OCI-LY3 (cell line): ENCODE results near the gene ZNF488.

Source experiments
- H2AFZ ChIP-seq: fragments of 200-600, 300-600 bp; shearing (Covaris generic); 2 replicates; pipeline ENCODE4 v1.6.0; 2014; ENCODE audit warnings: antibody characterized with exemption, low read depth, low read length
- H3K27ac ChIP-seq: fragments of 200-600, 300-600 bp; sonication (generic); 2 replicates; pipeline ENCODE4 v1.5.1; 2014; ENCODE audit warnings: mild to moderate bottlenecking, low read length, moderate library complexity, mixed read lengths
- H3K27me3 ChIP-seq: fragments of 200-600, 300-600 bp; sonication (generic); 2 replicates; pipeline ENCODE4 v1.6.1; 2014; ENCODE audit warnings: low read depth, low read length, mixed read lengths
- H3K36me3 ChIP-seq: fragments of 200-600, 300-600 bp; sonication (generic); replicated peaks from 2 replicates; pipeline ENCODE3; 2014; ENCODE audit warnings: low read depth, low read length, mixed read lengths
- H3K4me1 ChIP-seq: fragments of 300-600, 200-600 bp; sonication (generic); 2 replicates; pipeline ENCODE4 v1.6.1; 2014; ENCODE audit warnings: low read length, mixed read lengths
- H3K4me2 ChIP-seq: fragments of 200-600, 300-600 bp; sonication (generic); 2 replicates; pipeline ENCODE4 v1.6.1; 2014; ENCODE audit warnings: low read length, mixed read lengths
- H3K4me3 ChIP-seq: fragments of 300-600, 200-600 bp; sonication (generic); 2 replicates; pipeline ENCODE4 v1.5.1; 2014; ENCODE audit warnings: antibody characterized with exemption, mild to moderate bottlenecking, low read length, moderate library complexity
- H3K79me2 ChIP-seq: fragments of 300-600, 200-600 bp; shearing (Covaris generic); 2 replicates; pipeline ENCODE4 v1.6.1; 2014; ENCODE audit warnings: mild to moderate bottlenecking, low read length, mixed read lengths
- H3K9ac ChIP-seq: fragments of 300-600, 200-600 bp; shearing (Covaris generic); 2 replicates; pipeline ENCODE4 v1.6.0; 2014; ENCODE audit warnings: mild to moderate bottlenecking, low read length, moderate library complexity
- H3K9me3 ChIP-seq: fragments of 200-600, 300-600 bp; shearing (Covaris generic); 2 replicates; pipeline ENCODE4 v1.6.1; 2014; ENCODE audit warnings: low read length, mixed read lengths; ENCODE audit not compliant: insufficient read depth
- H4K20me1 ChIP-seq: fragments of 200-600, 300-600 bp; sonication (generic); 2 replicates; pipeline ENCODE4 v1.6.1; 2016; ENCODE audit warnings: low read length, mixed read lengths; ENCODE audit not compliant: insufficient read depth
- EZH2phosphoT487 ChIP-seq: fragments of 200-600 bp; shearing (Covaris generic); IDR thresholded peaks from 2 replicates; pipeline ENCODE4 v1.6.1; 2018; ENCODE audit warnings: antibody characterized with exemption, mixed run types, low read depth
- TF ChIP-seq, protein P1 (sequence below): fragments of 200-600, 300-600 bp; sonication (generic); IDR thresholded peaks from 2 replicates; pipeline ENCODE4 v1.5.1; 2014; ENCODE audit warnings: antibody characterized with exemption, low read length, low read depth

The ZNF488 gene

DNA sequence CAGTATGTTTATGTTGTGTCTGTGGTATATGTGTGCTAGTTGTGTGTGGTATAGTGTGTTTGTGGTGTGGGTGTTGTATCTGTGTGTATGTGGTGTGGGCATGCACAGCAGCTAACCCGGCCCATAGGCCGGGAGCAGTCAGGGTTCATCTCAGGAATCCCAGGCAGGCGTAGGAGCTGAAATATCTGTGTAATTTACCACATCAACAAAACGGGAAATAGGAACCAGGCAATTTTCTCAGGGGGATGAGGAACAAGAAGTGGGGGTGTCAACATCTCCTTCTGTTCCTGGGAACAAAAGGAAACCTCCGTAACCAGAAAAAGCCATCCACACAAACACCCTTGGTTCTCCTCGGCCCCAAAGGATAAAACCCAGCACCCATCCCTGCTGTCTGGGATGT, 24.5 kb upstream of the ZNF488 start:
- H3K79me2 ChIP-seq = no peaks in the 10 kb centered on the region
- no peak overlapping the region for H3K27ac ChIP-seq
- peaks cover 12% of the 10 kb centered on the region for H3K4me1 ChIP-seq
- no peak overlapping the region for H3K9ac ChIP-seq
- no peak overlapping the region for H2AFZ ChIP-seq
- H3K36me3 ChIP-seq = no peaks in the 10 kb centered on the region
- no peak overlapping the region for H3K4me3 ChIP-seq
- no peaks in the 10 kb centered on the region for H3K27me3 ChIP-seq
- no peaks in the 10 kb centered on the region for H4K20me1 ChIP-seq
- H3K4me2 ChIP-seq = no peak overlapping the region
- TF ChIP-seq, protein P1, sequence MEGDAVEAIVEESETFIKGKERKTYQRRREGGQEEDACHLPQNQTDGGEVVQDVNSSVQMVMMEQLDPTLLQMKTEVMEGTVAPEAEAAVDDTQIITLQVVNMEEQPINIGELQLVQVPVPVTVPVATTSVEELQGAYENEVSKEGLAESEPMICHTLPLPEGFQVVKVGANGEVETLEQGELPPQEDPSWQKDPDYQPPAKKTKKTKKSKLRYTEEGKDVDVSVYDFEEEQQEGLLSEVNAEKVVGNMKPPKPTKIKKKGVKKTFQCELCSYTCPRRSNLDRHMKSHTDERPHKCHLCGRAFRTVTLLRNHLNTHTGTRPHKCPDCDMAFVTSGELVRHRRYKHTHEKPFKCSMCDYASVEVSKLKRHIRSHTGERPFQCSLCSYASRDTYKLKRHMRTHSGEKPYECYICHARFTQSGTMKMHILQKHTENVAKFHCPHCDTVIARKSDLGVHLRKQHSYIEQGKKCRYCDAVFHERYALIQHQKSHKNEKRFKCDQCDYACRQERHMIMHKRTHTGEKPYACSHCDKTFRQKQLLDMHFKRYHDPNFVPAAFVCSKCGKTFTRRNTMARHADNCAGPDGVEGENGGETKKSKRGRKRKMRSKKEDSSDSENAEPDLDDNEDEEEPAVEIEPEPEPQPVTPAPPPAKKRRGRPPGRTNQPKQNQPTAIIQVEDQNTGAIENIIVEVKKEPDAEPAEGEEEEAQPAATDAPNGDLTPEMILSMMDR = no peak
- no peak for TF ChIP-seq EZH2phosphoT487
- no peaks in the 10 kb centered on the region for H3K9me3 ChIP-seq

- peaks cover 12% of the 10 kb centered on the region for H3K4me1 ChIP-seq
- no peaks in the 10 kb centered on the region for H4K20me1 ChIP-seq
- H3K79me2 ChIP-seq = no peaks in the 10 kb centered on the region
- no peak overlapping the region for H3K4me2 ChIP-seq
- no peak overlapping the region for H2AFZ ChIP-seq
- H3K27ac ChIP-seq = no peak overlapping the region
- H3K4me3 ChIP-seq = no peak overlapping the region
- H3K9ac ChIP-seq = no peak overlapping the region
- TF ChIP-seq, protein P1 = no peak
- TF ChIP-seq EZH2phosphoT487 = no peak
- H3K9me3 ChIP-seq = no peaks in the 10 kb centered on the region
- H3K36me3 ChIP-seq = no peaks in the 10 kb centered on the region
- H3K27me3 ChIP-seq = no peaks in the 10 kb centered on the region
These were observed 23.0 kb upstream of the ZNF488 start for GRCh38 chr10:47406870-47407691.

- H3K4me2 ChIP-seq = no peak overlapping the region
- no peaks in the 10 kb centered on the region for H3K36me3 ChIP-seq
- TF ChIP-seq, protein P1 = no peak
- TF ChIP-seq EZH2phosphoT487 = no peak
- no peak overlapping the region for H3K9ac ChIP-seq
- no peaks in the 10 kb centered on the region for H3K79me2 ChIP-seq
- no peaks in the 10 kb centered on the region for H4K20me1 ChIP-seq
- H3K9me3 ChIP-seq = no peaks in the 10 kb centered on the region
- H3K27me3 ChIP-seq = no peaks in the 10 kb centered on the region
- H3K4me1 ChIP-seq = peaks cover 12% of the 10 kb centered on the region
- no peak overlapping the region for H3K27ac ChIP-seq
- no peak overlapping the region for H3K4me3 ChIP-seq
- no peak overlapping the region for H2AFZ ChIP-seq
These were observed 22.4 kb upstream of the ZNF488 start for GRCh38 chr10:47406548-47406869.

DNA sequence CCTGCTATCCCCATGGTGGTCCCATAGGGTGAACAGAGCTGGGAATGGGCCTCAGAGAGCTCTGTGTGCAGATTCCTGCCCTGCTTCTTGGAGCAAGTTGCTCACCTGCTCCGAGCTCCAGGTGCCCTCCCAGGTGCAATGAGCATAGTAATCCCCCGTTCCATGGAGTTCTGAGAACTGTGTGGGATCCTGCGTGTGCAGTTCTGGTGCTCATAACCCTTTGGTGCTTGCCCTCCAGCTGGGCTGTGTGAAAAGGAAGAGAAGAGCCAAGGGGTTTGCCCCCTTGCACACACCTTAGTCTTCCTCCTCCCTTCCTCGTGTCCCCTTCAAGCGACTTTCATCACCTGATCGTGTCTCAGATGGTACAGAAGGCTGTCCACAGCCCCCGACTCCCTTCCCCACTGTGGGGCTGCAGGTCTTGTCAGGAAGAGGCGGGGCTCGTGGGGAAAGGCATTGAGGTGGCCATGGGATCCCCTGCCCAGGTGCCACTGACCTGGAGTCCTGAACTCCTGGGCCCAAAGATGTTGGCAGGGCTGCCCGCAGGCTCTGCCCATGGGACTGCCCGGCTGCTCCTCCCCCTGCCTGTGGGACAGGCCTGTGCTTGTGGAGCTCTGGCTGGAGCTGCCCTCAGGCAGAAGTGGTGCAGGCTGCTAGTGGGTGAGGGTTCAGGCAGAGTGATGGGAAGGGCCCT, 21.9 kb upstream of the ZNF488 start:
- H3K79me2 ChIP-seq = no peaks in the 10 kb centered on the region
- H3K4me3 ChIP-seq = no peak overlapping the region
- no peaks in the 10 kb centered on the region for H3K27me3 ChIP-seq
- no peak overlapping the region for H3K9ac ChIP-seq
- no peaks in the 10 kb centered on the region for H3K36me3 ChIP-seq
- peaks cover 12% of the 10 kb centered on the region for H3K4me1 ChIP-seq
- H3K9me3 ChIP-seq = no peaks in the 10 kb centered on the region
- TF ChIP-seq, protein P1 = no peak
- no peak for TF ChIP-seq EZH2phosphoT487
- H3K27ac ChIP-seq = no peak overlapping the region
- H2AFZ ChIP-seq = no peak overlapping the region
- H3K4me2 ChIP-seq = no peak overlapping the region
- H4K20me1 ChIP-seq = no peaks in the 10 kb centered on the region
